ENCODE results near the gene ZNF254.
A peak's percentile ranks its signal among the peaks of the same experiment; 100 is the strongest.
"Not testable (repeated sequence)": the region's sequence is repeated elsewhere in the genome, so short reads cannot be mapped to it uniquely, and the experiment has no call there.

The ZNF254 gene

GRCh38 chr19:24086974-24087595, at the start of gene ZNF254:
Gene ZNF254 (plus strand): TSS chr19:24087187. CDS start chr19:24087308, 121 bp downstream.
- DNase-seq (ENCODE audit: low read depth, low spot score): peak; percentile 97

GRCh38 chr19:24040621-24041020, 46.4 kb upstream of the ZNF254 start:
- no peak for DNase-seq (ENCODE audit: low read depth, low spot score)

GRCh38 chr19:24041326-24041725, 45.7 kb upstream of the ZNF254 start:
- DNase-seq (ENCODE audit: low read depth, low spot score): not testable (repeated sequence)

GRCh38 chr19:24046550-24046949, 40.4 kb upstream of the ZNF254 start:
- DNase-seq (ENCODE audit: low read depth, low spot score): no peak

GRCh38 chr19:24048261-24048660, 38.7 kb upstream of the ZNF254 start:
- no peak for DNase-seq (ENCODE audit: low read depth, low spot score)

GRCh38 chr19:24049537-24049936, 37.5 kb upstream of the ZNF254 start:
- DNase-seq (ENCODE audit: low read depth, low spot score): no peak

GRCh38 chr19:24051516-24051915, 35.5 kb upstream of the ZNF254 start:
- DNase-seq (ENCODE audit: low read depth, low spot score): no peak

GRCh38 chr19:24052811-24053210, 34.2 kb upstream of the ZNF254 start:
- no peak for DNase-seq (ENCODE audit: low read depth, low spot score)

- DNase-seq (ENCODE audit: low read depth, low spot score): no peak
Measured at GRCh38 chr19:24053601-24054000, 33.4 kb upstream of the ZNF254 start.

- DNase-seq (ENCODE audit: low read depth, low spot score): no peak
Measured at GRCh38 chr19:24054044-24054935, 32.7 kb upstream of the ZNF254 start.

GRCh38 chr19:24055548-24055947, 31.4 kb upstream of the ZNF254 start:
- DNase-seq (ENCODE audit: low read depth, low spot score): no peak

- no peak for DNase-seq (ENCODE audit: low read depth, low spot score)
Measured at GRCh38 chr19:24057144-24057543, 29.8 kb upstream of the ZNF254 start.

- no peak for DNase-seq (ENCODE audit: low read depth, low spot score)
Measured at GRCh38 chr19:24059563-24060295, 27.3 kb upstream of the ZNF254 start.

- no peak for DNase-seq (ENCODE audit: low read depth, low spot score)
Measured at GRCh38 chr19:24060687-24061356, 26.2 kb upstream of the ZNF254 start.

GRCh38 chr19:24062190-24062589, 24.8 kb upstream of the ZNF254 start:
- DNase-seq (ENCODE audit: low read depth, low spot score): no peak

- DNase-seq (ENCODE audit: low read depth, low spot score): no peak
Measured at GRCh38 chr19:24063295-24063694, 23.7 kb upstream of the ZNF254 start.

- DNase-seq (ENCODE audit: low read depth, low spot score): no peak
Measured at GRCh38 chr19:24064175-24064574, 22.8 kb upstream of the ZNF254 start.

GRCh38 chr19:24065243-24065642, 21.7 kb upstream of the ZNF254 start:
- DNase-seq (ENCODE audit: low read depth, low spot score): no peak

- DNase-seq (ENCODE audit: low read depth, low spot score): no peak
Measured at GRCh38 chr19:24065865-24066604, 21.0 kb upstream of the ZNF254 start.

GRCh38 chr19:24069905-24070657, 16.9 kb upstream of the ZNF254 start:
- no peak for DNase-seq (ENCODE audit: low read depth, low spot score)

Data from ELF-1 (cell line).